H1 (cell line): Measurements from ENCODE around the gene C3orf85. TPM values are rescaled to one million over a fixed set of nuclear protein-coding genes. Genes with fewer than 3 reads are reported as not detected.

ENCODE experiments used
- BACH1 ChIP-seq: IDR thresholded peaks from 2 replicates; pipeline ENCODE4 v1.6.1; 2012; ENCODE audit warnings: low read length, improper control_type of control experiment
- CBX5 ChIP-seq: fragments of 300-800, 300-1000 bp; sonication (generic); IDR thresholded peaks from 2 replicates; pipeline ENCODE4 v1.7.1; 2016; ENCODE audit warnings: antibody characterized with exemption, low read length, low read depth
- CREB1 ChIP-seq: IDR thresholded peaks from 2 replicates; pipeline ENCODE4 v1.6.1; 2012; ENCODE audit warnings: inconsistent platforms
- EP300 ChIP-seq, 2 experiments: IDR thresholded peaks; 1 replicate in 1 of 2; 2 replicates in 1 of 2; pipeline ENCODE4 v1.6.1; 2011 to 2012; ENCODE audit warnings: low read depth in 2 of 2, low read length in 2 of 2, mild to moderate bottlenecking in 2 of 2, borderline replicate concordance in 1 of 2, inconsistent platforms in 1 of 2, moderate library complexity in 1 of 2
- KDM1A ChIP-seq: fragments of 200-600, 300-600 bp; sonication (generic); IDR thresholded peaks from 2 replicates; pipeline ENCODE4 v1.7.1; 2016; ENCODE audit warnings: mild to moderate bottlenecking, low read length, borderline replicate concordance
- MAFK ChIP-seq: IDR thresholded peaks from 2 replicates; pipeline ENCODE4 v1.6.1; 2012; ENCODE audit warnings: low read depth, mild to moderate bottlenecking, improper control_type of control experiment, low read length
- PHF8 ChIP-seq: fragments of 200-600 bp; sonication (generic); conservative IDR thresholded peaks from 2 replicates; pipeline ENCODE4 v1.7.1; 2012; ENCODE audit warnings: low read depth, mild to moderate bottlenecking, inconsistent platforms, low read length, moderate library complexity
- RNF2 ChIP-seq: fragments of 200-900, 300-1000 bp; sonication (generic); IDR thresholded peaks from 2 replicates; pipeline ENCODE4 v1.7.1; 2016; ENCODE audit warnings: borderline replicate concordance, low read depth, mild to moderate bottlenecking, antibody characterized with exemption, low read length; ENCODE audit not compliant: poor library complexity, severe bottlenecking; ENCODE audit errors: missing control alignments
- RXRA ChIP-seq: IDR thresholded peaks from 2 replicates; pipeline ENCODE4 v1.6.1; 2011; ENCODE audit warnings: low read depth, mild to moderate bottlenecking, low read length, moderate library complexity; ENCODE audit not compliant: insufficient read depth
- SIN3A ChIP-seq, 2 experiments: IDR thresholded peaks in 1 of 2; conservative IDR thresholded peaks in 1 of 2; 2 replicates each; pipeline ENCODE4 v1.6.1; 2011 to 2012; ENCODE audit warnings: low read length in 2 of 2, improper control_type of control experiment in 1 of 2, low read depth in 1 of 2, mild to moderate bottlenecking in 1 of 2
- SIRT6 ChIP-seq: IDR thresholded peaks from one replicate; pipeline ENCODE4 v1.7.1; 2012; ENCODE audit warnings: low read length, inconsistent platforms
- polyA plus RNA-seq, 7 experiments: library from polyadenylated mRNA; depleted of rRNA in 3 of 7; stranded (reverse) in 5 of 7; unstranded in 2 of 7; fragments of >200 nt in 5 of 7; fragments of 200-250 nt in 2 of 7; gene quantifications; 1 replicate in 5 of 7; 2 replicates in 1 of 7; 4 replicates in 1 of 7; pipeline versions ENCODE4 v1.2.1 to v1.2.3, GENCODE V29; 2011 to 2013; ENCODE audit warnings: missing spikeins in 2 of 7, mixed read lengths in 2 of 7
- total RNA-seq: library from RNA; stranded (reverse); fragmentation: NEBNext Ultra II Directional; extraction: Animal tissue kit (Norgen Biotek cat#: 25700); gene quantifications from 2 replicates; pipeline ENCODE4 v1.2.1, GENCODE V29; 2021
- TF ChIP-seq, protein P1 (sequence below): fragments of 300-600 bp; sonication (generic); IDR thresholded peaks from 2 replicates; pipeline ENCODE4 v1.7.1; 2012; ENCODE audit warnings: low read length, moderate library complexity, mild to moderate bottlenecking, inconsistent platforms; ENCODE audit not compliant: insufficient replicate concordance

Gene C3orf85
- total and polyA plus RNA-seq, 2 of the 8 experiments (the other 6 are each of a cell fraction or from before 2014, with no cell fraction given): not detected

GRCh38 chr3:109125902-109126301 is 10.6 kb upstream of the C3orf85 start (continued):
- TF ChIP-seq, protein P1, sequence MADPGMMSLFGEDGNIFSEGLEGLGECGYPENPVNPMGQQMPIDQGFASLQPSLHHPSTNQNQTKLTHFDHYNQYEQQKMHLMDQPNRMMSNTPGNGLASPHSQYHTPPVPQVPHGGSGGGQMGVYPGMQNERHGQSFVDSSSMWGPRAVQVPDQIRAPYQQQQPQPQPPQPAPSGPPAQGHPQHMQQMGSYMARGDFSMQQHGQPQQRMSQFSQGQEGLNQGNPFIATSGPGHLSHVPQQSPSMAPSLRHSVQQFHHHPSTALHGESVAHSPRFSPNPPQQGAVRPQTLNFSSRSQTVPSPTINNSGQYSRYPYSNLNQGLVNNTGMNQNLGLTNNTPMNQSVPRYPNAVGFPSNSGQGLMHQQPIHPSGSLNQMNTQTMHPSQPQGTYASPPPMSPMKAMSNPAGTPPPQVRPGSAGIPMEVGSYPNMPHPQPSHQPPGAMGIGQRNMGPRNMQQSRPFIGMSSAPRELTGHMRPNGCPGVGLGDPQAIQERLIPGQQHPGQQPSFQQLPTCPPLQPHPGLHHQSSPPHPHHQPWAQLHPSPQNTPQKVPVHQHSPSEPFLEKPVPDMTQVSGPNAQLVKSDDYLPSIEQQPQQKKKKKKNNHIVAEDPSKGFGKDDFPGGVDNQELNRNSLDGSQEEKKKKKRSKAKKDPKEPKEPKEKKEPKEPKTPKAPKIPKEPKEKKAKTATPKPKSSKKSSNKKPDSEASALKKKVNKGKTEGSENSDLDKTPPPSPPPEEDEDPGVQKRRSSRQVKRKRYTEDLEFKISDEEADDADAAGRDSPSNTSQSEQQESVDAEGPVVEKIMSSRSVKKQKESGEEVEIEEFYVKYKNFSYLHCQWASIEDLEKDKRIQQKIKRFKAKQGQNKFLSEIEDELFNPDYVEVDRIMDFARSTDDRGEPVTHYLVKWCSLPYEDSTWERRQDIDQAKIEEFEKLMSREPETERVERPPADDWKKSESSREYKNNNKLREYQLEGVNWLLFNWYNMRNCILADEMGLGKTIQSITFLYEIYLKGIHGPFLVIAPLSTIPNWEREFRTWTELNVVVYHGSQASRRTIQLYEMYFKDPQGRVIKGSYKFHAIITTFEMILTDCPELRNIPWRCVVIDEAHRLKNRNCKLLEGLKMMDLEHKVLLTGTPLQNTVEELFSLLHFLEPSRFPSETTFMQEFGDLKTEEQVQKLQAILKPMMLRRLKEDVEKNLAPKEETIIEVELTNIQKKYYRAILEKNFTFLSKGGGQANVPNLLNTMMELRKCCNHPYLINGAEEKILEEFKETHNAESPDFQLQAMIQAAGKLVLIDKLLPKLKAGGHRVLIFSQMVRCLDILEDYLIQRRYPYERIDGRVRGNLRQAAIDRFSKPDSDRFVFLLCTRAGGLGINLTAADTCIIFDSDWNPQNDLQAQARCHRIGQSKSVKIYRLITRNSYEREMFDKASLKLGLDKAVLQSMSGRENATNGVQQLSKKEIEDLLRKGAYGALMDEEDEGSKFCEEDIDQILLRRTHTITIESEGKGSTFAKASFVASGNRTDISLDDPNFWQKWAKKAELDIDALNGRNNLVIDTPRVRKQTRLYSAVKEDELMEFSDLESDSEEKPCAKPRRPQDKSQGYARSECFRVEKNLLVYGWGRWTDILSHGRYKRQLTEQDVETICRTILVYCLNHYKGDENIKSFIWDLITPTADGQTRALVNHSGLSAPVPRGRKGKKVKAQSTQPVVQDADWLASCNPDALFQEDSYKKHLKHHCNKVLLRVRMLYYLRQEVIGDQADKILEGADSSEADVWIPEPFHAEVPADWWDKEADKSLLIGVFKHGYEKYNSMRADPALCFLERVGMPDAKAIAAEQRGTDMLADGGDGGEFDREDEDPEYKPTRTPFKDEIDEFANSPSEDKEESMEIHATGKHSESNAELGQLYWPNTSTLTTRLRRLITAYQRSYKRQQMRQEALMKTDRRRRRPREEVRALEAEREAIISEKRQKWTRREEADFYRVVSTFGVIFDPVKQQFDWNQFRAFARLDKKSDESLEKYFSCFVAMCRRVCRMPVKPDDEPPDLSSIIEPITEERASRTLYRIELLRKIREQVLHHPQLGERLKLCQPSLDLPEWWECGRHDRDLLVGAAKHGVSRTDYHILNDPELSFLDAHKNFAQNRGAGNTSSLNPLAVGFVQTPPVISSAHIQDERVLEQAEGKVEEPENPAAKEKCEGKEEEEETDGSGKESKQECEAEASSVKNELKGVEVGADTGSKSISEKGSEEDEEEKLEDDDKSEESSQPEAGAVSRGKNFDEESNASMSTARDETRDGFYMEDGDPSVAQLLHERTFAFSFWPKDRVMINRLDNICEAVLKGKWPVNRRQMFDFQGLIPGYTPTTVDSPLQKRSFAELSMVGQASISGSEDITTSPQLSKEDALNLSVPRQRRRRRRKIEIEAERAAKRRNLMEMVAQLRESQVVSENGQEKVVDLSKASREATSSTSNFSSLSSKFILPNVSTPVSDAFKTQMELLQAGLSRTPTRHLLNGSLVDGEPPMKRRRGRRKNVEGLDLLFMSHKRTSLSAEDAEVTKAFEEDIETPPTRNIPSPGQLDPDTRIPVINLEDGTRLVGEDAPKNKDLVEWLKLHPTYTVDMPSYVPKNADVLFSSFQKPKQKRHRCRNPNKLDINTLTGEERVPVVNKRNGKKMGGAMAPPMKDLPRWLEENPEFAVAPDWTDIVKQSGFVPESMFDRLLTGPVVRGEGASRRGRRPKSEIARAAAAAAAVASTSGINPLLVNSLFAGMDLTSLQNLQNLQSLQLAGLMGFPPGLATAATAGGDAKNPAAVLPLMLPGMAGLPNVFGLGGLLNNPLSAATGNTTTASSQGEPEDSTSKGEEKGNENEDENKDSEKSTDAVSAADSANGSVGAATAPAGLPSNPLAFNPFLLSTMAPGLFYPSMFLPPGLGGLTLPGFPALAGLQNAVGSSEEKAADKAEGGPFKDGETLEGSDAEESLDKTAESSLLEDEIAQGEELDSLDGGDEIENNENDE: no peak
- TF ChIP-seq BACH1 (no peak), KDM1A (no peak), MAFK (no peak), CREB1 (no peak), SIN3A (conservative IDR thresholded peaks at IDR 0.05 in 1 of 2, IDR thresholded peaks at IDR 0.05 in 1 of 2; ENCODE audit: low read depth in 1 of 2, low read length in 2 of 2) (no peak), CBX5 (no peak), RXRA (no peak), PHF8 (no peak), RNF2 (no peak), SIRT6 (no peak), EP300 (IDR thresholded peaks at IDR 0.05; ENCODE audit: borderline replicate concordance in 1 of 2, low read depth in 2 of 2, low read length in 2 of 2) (no peak)
